MM.1S (cell line): ENCODE results near the gene ACD.

Experiments used
- DNase-seq: peaks from one replicate; pipeline ENCODE4 v3.0.0-alpha.2; 2015
- H2AFZ ChIP-seq: fragments of 300-600 bp; sonication (generic); 2 replicates; pipeline ENCODE4 v1.6.0; 2016; ENCODE audit warnings: antibody characterized with exemption, low read length
- H3F3A ChIP-seq: fragments of 300-600 bp; sonication (generic); 2 replicates; pipeline ENCODE4 v1.6.1; 2016; ENCODE audit warnings: mild to moderate bottlenecking, antibody characterized with exemption, low read length, moderate library complexity, mixed read lengths; ENCODE audit not compliant: insufficient read depth
- H3K27ac ChIP-seq: fragments of 300-600 bp; sonication (generic); 2 replicates; pipeline ENCODE4 v1.5.1; 2016; ENCODE audit warnings: mild to moderate bottlenecking, low read length
- H3K27me3 ChIP-seq: fragments of 300-600 bp; sonication (generic); replicated peaks from 2 replicates; pipeline ENCODE4 v1.6.0; 2016; ENCODE audit warnings: low read length; ENCODE audit not compliant: insufficient read depth
- H3K36me3 ChIP-seq: fragments of 300-600 bp; sonication (generic); replicated peaks from 2 replicates; pipeline ENCODE4 v1.6.1; 2016; ENCODE audit warnings: mild to moderate bottlenecking, low read length, mixed read lengths; ENCODE audit not compliant: insufficient read depth
- H3K4me1 ChIP-seq: fragments of 300-600 bp; sonication (generic); 2 replicates; pipeline ENCODE4 v1.6.1; 2016; ENCODE audit warnings: low read length, mixed read lengths
- H3K4me2 ChIP-seq: fragments of 300-600 bp; sonication (generic); 2 replicates; pipeline ENCODE4 v1.6.0; 2016; ENCODE audit warnings: low read depth, low read length
- H3K4me3 ChIP-seq: fragments of 300-600 bp; sonication (generic); 2 replicates; pipeline ENCODE4 v1.5.1; 2016; ENCODE audit warnings: low read length, mixed read lengths
- H3K79me2 ChIP-seq: fragments of 300-600 bp; sonication (generic); 2 replicates; pipeline ENCODE4 v1.6.1; 2016; ENCODE audit warnings: mixed run types, low read length, mixed read lengths
- H3K9ac ChIP-seq: fragments of 300-600 bp; sonication (generic); 2 replicates; pipeline ENCODE4 v1.6.1; 2016; ENCODE audit warnings: low read length, mixed read lengths
- H3K9me2 ChIP-seq: fragments of 300-600 bp; sonication (generic); replicated peaks from 2 replicates; pipeline ENCODE4 v1.6.1; 2016; ENCODE audit warnings: mild to moderate bottlenecking, low read length, mixed read lengths; ENCODE audit not compliant: insufficient read depth
- H3K9me3 ChIP-seq: fragments of 300-600 bp; sonication (generic); replicated peaks from 2 replicates; pipeline ENCODE4 v1.6.1; 2016; ENCODE audit warnings: mild to moderate bottlenecking, low read length, mixed read lengths; ENCODE audit not compliant: insufficient read depth
- H4K20me1 ChIP-seq: fragments of 300-600 bp; sonication (generic); 2 replicates; pipeline ENCODE4 v1.6.1; 2016; ENCODE audit warnings: mild to moderate bottlenecking, low read length, moderate library complexity, mixed read lengths; ENCODE audit not compliant: insufficient read depth
- EZH2 ChIP-seq: fragments of 300-600 bp; sonication (generic); optimal IDR thresholded peaks from 2 replicates; pipeline ENCODE3; 2017; ENCODE audit warnings: low read depth, mild to moderate bottlenecking, antibody characterized with exemption, low read length, mixed read lengths
- EZH2phosphoT487 ChIP-seq: fragments of 300-600 bp; sonication (generic); IDR thresholded peaks from 2 replicates; pipeline ENCODE4 v1.6.1; 2018; ENCODE audit warnings: antibody characterized with exemption, low read length
- TF ChIP-seq, protein P1 (sequence below): fragments of 300-600 bp; sonication (generic); IDR thresholded peaks from 2 replicates; pipeline ENCODE4 v1.5.1; 2016; ENCODE audit warnings: antibody characterized with exemption, low read length, mixed read lengths

ACD gene

GRCh38 chr16:67652578-67653127 lies 7.4 kb downstream of the ACD start:
- H3K4me2 ChIP-seq, result no peak overlapping the region
- H3K9ac ChIP-seq, result no peak overlapping the region
- H3K36me3 ChIP-seq, result no peaks in the 10 kb centered on the region
- no peaks in the 10 kb centered on the region for H3K9me3 ChIP-seq
- no peak for DNase-seq
- no peak overlapping the region for H3K27ac ChIP-seq
- no peak overlapping the region for H3K4me3 ChIP-seq
- no peaks in the 10 kb centered on the region for H3K27me3 ChIP-seq
- TF ChIP-seq, protein P1, sequence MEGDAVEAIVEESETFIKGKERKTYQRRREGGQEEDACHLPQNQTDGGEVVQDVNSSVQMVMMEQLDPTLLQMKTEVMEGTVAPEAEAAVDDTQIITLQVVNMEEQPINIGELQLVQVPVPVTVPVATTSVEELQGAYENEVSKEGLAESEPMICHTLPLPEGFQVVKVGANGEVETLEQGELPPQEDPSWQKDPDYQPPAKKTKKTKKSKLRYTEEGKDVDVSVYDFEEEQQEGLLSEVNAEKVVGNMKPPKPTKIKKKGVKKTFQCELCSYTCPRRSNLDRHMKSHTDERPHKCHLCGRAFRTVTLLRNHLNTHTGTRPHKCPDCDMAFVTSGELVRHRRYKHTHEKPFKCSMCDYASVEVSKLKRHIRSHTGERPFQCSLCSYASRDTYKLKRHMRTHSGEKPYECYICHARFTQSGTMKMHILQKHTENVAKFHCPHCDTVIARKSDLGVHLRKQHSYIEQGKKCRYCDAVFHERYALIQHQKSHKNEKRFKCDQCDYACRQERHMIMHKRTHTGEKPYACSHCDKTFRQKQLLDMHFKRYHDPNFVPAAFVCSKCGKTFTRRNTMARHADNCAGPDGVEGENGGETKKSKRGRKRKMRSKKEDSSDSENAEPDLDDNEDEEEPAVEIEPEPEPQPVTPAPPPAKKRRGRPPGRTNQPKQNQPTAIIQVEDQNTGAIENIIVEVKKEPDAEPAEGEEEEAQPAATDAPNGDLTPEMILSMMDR, result no peak
- no peak for TF ChIP-seq EZH2
- TF ChIP-seq EZH2phosphoT487, result no peak
- H3K9me2 ChIP-seq, result no peaks in the 10 kb centered on the region
- peaks cover 4% of the 10 kb centered on the region; the same call in 1 of the 2 replicates for H3F3A ChIP-seq
- H3K4me1 ChIP-seq, result no peaks in the 10 kb centered on the region
- H3K79me2 ChIP-seq, result peaks cover 5% of the 10 kb centered on the region
- H2AFZ ChIP-seq, result no peak overlapping the region
- no peaks in the 10 kb centered on the region for H4K20me1 ChIP-seq

GRCh38 chr16:67651847-67652246 lies 8.2 kb downstream of the ACD start:
- no peaks in the 10 kb centered on the region for H3K9me3 ChIP-seq
- no peak overlapping the region for H3K4me2 ChIP-seq
- H3K27me3 ChIP-seq, result no peaks in the 10 kb centered on the region
- no peaks in the 10 kb centered on the region for H3K4me1 ChIP-seq
- TF ChIP-seq EZH2, result no peak
- no peak for TF ChIP-seq EZH2phosphoT487
- H4K20me1 ChIP-seq, result no peaks in the 10 kb centered on the region
- H2AFZ ChIP-seq, result no peak overlapping the region
- H3K9ac ChIP-seq, result no peak overlapping the region
- H3K27ac ChIP-seq, result no peak overlapping the region
- H3K9me2 ChIP-seq, result no peaks in the 10 kb centered on the region
- DNase-seq, result no peak
- H3K4me3 ChIP-seq, result no peak overlapping the region
- peaks cover 10% of the 10 kb centered on the region for H3K79me2 ChIP-seq
- peaks cover 4% of the 10 kb centered on the region; the same call in 1 of the 2 replicates for H3F3A ChIP-seq
- H3K36me3 ChIP-seq, result no peaks in the 10 kb centered on the region

GRCh38 chr16:67651039-67651438 lies 9.0 kb downstream of the ACD start:
- DNase-seq, result no peak
- no peak overlapping the region for H3K9ac ChIP-seq
- peaks cover 4% of the 10 kb centered on the region; the same call in 1 of the 2 replicates for H3F3A ChIP-seq
- no peak overlapping the region for H3K4me2 ChIP-seq
- TF ChIP-seq EZH2, result no peak
- H3K9me2 ChIP-seq, result no peaks in the 10 kb centered on the region
- H4K20me1 ChIP-seq, result no peaks in the 10 kb centered on the region
- no peaks in the 10 kb centered on the region for H3K36me3 ChIP-seq
- no peak overlapping the region for H3K4me3 ChIP-seq
- H3K4me1 ChIP-seq, result peaks cover under 1% of the 10 kb centered on the region; the same call in 1 of the 2 replicates
- no peak overlapping the region for H2AFZ ChIP-seq
- H3K27me3 ChIP-seq, result no peaks in the 10 kb centered on the region
- no peaks in the 10 kb centered on the region for H3K9me3 ChIP-seq
- H3K79me2 ChIP-seq, result peaks cover 18% of the 10 kb centered on the region
- no peak overlapping the region for H3K27ac ChIP-seq

- Histone ChIP-seq H3K4me3 (no peak overlapping the region), H2AFZ (no peak overlapping the region), H3K79me2 (peaks cover 28% of the 10 kb centered on the region), H3K27me3 (no peaks in the 10 kb centered on the region), H3K4me2 (no peak overlapping the region), H3K36me3 (no peaks in the 10 kb centered on the region), H3K9me2 (no peaks in the 10 kb centered on the region), H3K27ac (no peak overlapping the region), H4K20me1 (no peaks in the 10 kb centered on the region), H3K4me1 (peaks cover 8% of the 10 kb centered on the region), H3K9me3 (no peaks in the 10 kb centered on the region), H3F3A (no peaks in the 10 kb centered on the region; the same call in 1 of the 2 replicates), H3K9ac (no peak overlapping the region)
- no peak for DNase-seq
- TF ChIP-seq, protein P1, result no peak
- TF ChIP-seq EZH2, result no peak
- no peak for TF ChIP-seq EZH2phosphoT487
These were observed 10.0 kb downstream of the ACD start for GRCh38 chr16:67650023-67650422.
